GM11168 (cell line): ENCODE data around the gene SDHAF2.
"Not testable (repeated sequence)": the region's sequence is repeated elsewhere in the genome, so short reads cannot be mapped to it uniquely, and the experiment has no call there.

ENCODE experiments used
- in situ Hi-C: fragments of 300-500 bp; cut with MboI; formaldehyde crosslinking; loops from one replicate; pipeline ENCODE4 v1.12.0; 2022; ENCODE audit warnings: low sequenced_read_pairs; ENCODE audit not compliant: unreplicated experiment

The SDHAF2 gene

GRCh38 chr11:61422226-61422625 is 7.7 kb upstream of the SDHAF2 start:
- in situ Hi-C loops = no loop called here

DNA sequence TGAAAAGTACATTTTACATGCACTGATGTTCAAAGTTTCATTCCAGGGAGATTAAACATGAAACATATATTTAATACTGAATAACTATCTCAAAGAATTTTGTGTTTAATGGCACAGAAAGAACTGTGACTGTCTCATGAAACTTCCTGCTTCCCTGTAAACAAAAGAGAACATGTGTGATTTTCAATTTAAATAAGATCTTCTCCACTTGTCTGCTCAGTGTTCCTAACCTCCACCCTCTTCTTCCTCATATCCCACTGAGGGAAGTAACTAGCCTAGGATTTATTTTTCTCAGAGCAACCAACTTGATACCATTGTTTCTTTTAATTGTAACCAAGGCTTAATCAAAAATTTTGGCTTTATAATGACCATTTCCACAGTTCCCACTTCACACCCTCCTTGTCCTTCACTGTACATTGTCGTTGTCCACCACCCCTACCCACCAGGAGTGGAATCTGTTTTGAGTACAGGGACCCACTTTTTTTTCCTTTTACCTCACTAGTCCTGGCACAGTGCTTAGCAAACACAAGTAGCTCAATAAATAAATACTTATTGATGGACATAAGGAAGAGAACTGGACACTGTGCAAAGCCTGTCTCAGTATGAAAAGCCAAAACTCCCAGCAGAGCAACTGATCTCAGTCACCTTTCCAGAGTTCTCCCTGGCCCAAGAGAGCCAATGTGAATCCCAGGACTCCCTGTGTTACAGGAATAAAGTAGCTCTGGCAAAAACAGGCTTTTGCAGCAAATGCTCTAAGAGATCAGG is 4.4 kb upstream of the SDHAF2 start:
- in situ Hi-C loops = no loop called here

DNA sequence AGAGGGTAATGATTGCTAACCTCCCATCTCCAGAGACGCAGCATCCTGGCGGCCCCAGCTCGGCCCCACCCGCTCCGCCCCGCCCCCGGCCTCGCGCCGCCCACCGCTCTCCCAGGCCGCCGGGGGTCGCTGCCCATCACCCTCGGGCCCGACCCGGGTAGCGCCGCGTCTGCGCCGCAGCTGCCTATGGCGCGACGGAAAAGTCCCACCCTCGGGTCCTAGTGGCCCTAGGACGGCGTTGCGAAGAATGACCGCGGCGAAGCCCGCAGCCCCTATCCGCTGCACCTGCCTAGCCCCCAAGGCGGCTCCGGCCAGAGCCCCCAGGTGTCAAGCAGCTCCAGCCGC is 606 bp upstream of the SDHAF2 start:
- in situ Hi-C loops = no loop called here

- in situ Hi-C loops = not testable (repeated sequence)
Observed at GRCh38 chr11:61430839-61431238, 915 bp downstream of the SDHAF2 start.

- in situ Hi-C loops = no loop called here
Observed at GRCh38 chr11:61437496-61437895, 7.6 kb downstream of the SDHAF2 start.

DNA sequence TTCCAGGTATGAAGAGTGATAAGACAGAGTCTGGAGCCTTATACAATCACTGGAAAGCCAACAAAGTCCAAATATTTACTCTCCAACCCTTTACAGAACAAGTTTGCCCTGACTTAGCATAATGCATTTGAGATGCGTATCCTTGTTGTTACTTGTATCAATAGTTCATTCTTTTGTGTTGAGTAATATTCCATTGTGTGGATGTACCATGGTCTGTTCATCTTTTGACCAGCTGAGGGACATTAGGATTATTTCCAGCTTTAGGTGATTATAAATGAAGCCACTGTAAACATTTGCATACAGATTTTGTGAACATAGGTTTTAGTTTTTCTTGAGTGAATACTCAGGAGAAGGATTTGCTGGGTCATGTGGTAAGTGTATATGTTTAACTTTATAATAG is 9.7 kb downstream of the SDHAF2 start:
- in situ Hi-C loops = no loop called here

GRCh38 chr11:61442616-61443015 is 12.7 kb downstream of the SDHAF2 start:
- in situ Hi-C loops = no loop called here

GRCh38 chr11:61445516-61445915 is 15.6 kb downstream of the SDHAF2 start:
- in situ Hi-C loops = no loop called here

GRCh38 chr11:61446211-61446651 is 16.3 kb downstream of the SDHAF2 start:
- in situ Hi-C loops = no loop called here

DNA sequence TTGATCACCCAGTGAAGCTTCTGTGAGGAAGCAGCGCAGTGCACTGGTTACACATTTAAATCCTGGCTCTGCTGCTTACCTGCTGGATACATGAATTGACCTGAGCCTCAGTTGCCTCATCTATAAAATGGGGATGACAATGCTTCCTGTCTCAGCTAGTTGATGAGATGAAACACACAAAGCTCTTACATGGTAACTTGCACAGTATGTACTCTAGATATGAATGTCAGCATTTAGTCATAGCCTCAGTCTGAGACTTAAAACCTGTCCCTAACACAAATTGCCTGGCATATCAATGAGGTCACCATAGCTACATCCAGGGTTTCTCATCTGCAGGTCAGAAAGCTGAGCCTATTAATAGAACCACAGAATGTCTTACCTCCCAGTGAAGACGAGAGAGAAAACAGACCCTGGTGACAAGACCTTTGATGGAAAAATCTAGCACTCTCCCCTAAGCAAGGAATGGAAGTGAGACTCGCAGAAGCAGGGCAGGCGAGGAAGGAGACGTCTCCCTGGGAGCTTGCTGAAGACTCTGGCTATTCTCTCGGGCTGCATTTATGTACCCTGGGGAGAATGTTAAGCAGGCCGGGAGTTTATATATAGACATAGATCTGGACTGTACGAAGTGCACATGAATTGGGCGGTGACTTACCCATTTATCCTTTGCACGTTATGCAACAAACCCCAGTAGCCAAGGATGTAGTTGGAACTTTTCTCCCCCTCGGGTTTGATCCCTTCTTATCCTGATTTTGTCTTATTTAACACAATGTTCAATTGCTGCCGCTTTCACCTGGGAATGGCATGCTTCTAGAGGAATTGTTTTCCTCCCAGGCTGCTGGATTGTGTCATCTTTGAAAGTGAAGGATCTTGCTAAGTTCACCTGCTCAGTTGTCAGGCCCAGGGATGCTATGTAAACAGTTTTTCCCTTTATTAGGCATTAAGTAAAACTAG is 18.0 kb downstream of the SDHAF2 start:
- in situ Hi-C loops = no loop called here

DNA sequence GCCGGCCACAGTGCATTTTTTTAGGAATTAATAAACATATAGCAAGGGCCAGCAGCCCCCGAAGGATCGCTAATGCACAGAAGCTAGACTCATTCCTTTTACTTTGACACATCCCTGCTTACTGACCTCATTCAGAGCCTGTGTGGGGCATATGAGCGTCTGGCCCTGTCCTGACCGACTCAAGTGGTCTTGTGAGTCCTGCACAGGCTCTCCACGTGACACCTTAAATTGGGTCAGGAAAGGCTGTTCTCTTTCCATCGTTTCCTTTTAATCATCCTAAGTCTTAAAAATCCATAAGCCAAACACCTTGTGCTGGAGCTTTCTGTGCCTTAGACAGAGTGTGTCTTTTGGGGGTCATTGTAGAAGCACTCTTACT is 18.6 kb downstream of the SDHAF2 start:
- in situ Hi-C loops = no loop called here

GRCh38 chr11:61452825-61453224 is 22.9 kb downstream of the SDHAF2 start:
- in situ Hi-C loops = no loop called here

DNA sequence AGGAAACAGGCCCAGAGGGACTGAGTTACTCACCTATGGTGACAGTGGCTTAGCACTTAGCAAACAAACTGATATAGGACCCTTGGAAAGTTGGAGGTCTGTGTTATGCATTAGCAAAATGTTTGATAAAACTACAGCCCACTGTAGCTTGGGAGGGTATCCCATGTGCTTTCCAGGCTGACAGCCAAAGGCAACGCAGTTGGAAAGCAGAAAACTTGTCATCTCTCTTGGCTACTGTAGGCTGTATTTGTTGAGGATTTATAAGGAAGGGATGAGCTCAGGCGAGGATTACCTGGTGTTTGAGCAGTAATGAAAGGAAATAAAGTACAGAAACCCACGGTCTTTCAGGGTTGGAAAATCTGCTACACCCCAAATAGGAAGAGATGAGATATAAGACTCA is 23.8 kb downstream of the SDHAF2 start:
- in situ Hi-C loops = no loop called here

- in situ Hi-C loops = no loop called here
Observed at GRCh38 chr11:61454520-61454919, 24.6 kb downstream of the SDHAF2 start.

DNA sequence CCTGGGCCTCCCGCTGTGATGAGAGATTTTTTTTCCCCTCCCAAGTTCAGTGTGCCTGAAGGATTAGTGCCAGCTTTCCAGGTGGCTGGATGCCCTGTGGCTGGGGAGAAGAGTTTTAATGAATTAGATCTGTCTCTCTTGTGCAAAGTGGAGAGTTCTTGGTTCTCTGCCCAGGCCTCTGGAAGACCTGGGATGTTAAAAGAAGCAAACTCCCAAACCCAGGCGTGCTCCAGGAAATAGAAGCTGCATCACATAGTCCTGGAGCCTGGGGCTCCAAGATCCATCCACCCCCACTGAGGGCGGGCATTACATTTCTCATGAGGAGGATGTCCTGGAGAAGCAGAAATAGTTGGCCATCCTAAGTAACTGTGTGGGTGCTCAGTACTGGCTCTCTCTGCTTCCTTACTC is 30.6 kb downstream of the SDHAF2 start:
- in situ Hi-C loops = no loop called here

DNA sequence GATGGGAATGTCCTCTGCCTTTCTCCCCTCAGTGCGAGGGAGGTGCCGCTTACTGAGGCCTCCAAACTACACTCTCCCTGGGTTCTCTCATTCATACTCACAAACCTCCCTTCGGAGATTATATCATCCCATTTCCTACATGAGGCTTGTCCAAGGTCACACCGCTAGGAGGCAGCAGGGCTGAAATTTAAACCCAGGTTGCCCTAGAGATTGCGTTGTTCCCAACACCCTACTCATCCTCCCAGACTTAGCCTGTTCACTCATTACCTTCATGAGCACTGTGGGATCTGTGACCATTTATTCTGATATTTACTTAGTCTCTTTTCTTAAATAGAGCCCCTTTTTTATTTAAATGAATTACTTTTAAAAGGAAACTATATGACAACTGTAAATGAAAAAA is 31.1 kb downstream of the SDHAF2 start:
- in situ Hi-C loops = no loop called here

DNA sequence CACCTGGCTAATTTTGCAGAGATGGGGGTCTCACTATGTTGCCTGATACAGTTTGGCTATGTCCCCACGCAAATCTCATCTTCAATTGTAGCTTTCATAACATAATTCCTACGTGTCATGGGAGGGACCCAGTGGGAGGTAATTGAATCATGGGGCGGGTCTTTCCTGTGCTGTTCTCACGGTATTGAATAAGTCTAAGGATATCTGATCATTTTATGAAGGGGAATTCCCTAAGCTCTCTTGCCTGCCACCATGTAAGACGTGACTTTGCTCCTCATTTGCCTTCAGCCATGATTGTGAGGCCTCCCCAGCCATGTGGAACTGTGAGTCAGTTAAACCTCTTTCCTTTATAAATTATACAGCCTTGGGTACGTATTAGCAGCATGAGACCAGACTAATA is 37.7 kb downstream of the SDHAF2 start:
- in situ Hi-C loops = not testable (repeated sequence)

- in situ Hi-C loops = no loop called here
Observed at GRCh38 chr11:61468002-61468401, 38.1 kb downstream of the SDHAF2 start.

- in situ Hi-C loops = no loop called here
Observed at GRCh38 chr11:61472282-61472681, 42.4 kb downstream of the SDHAF2 start.

DNA sequence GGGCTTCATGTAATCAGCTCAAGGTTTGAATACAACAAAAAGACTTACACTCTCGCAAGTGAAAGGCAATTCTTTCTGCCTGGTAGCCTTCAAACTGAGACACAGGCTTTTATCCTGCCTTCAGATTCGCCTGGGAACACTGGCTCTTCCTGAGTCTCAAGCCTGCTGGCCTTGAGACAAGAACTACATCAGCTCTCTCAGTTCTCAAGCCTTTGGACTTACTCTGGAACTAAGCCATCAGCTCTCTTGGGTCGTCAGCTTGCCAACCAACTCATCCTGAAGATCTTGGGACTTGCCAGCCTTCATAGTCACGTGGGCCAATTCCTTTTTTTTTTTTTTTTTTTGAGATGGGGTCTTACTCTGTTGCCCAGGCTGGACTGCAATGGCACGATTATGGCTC is 42.9 kb downstream of the SDHAF2 start:
- in situ Hi-C loops = no loop called here

GRCh38 chr11:61473370-61474012 is 43.6 kb downstream of the SDHAF2 start:
- in situ Hi-C loops = no loop called here
